DOHH2 (cell line): ENCODE results near the gene AKAP17A.
"Not testable (repeated sequence)": the region's sequence is repeated elsewhere in the genome, so short reads cannot be mapped to it uniquely, and the experiment has no call there.

ENCODE experiments used
- H3F3A ChIP-seq: fragments of 200-600 bp; sonication (generic), shearing (Covaris generic); 2 replicates; pipeline ENCODE4 v1.6.0; 2016; ENCODE audit warnings: antibody characterized with exemption, mild to moderate bottlenecking; ENCODE audit not compliant: control insufficient read depth, insufficient read depth
- H3K27ac ChIP-seq: fragments of 200-600 bp; sonication (generic); 2 replicates; pipeline ENCODE4 v1.5.1; 2014; ENCODE audit warnings: low read depth, mild to moderate bottlenecking, low read length, moderate library complexity
- H3K27me3 ChIP-seq: fragments of 200-600 bp; sonication (generic); 2 replicates; pipeline ENCODE4 v1.6.1; 2014; ENCODE audit warnings: mild to moderate bottlenecking, low read length, mixed read lengths; ENCODE audit not compliant: control insufficient read depth
- H3K36me3 ChIP-seq: fragments of 200-600 bp; sonication (generic); 2 replicates; pipeline ENCODE4 v1.6.1; 2014; ENCODE audit warnings: mild to moderate bottlenecking, low read length, moderate library complexity, mixed read lengths; ENCODE audit not compliant: control insufficient read depth
- H3K4me1 ChIP-seq: fragments of 200-600 bp; sonication (generic); 2 replicates; pipeline ENCODE4 v1.6.1; 2014; ENCODE audit warnings: mild to moderate bottlenecking, low read length, mixed read lengths; ENCODE audit not compliant: control insufficient read depth
- H3K4me2 ChIP-seq: fragments of 200-600 bp; sonication (generic); 2 replicates; pipeline ENCODE4 v1.6.0; 2014; ENCODE audit warnings: mild to moderate bottlenecking, low read length, moderate library complexity
- H3K4me3 ChIP-seq: fragments of 200-600 bp; sonication (generic); 2 replicates; pipeline ENCODE4 v1.5.1; 2014; ENCODE audit warnings: mild to moderate bottlenecking, low read length, mixed read lengths
- H3K79me2 ChIP-seq: fragments of 200-600 bp; sonication (generic); 2 replicates; pipeline ENCODE4 v1.6.1; 2014; ENCODE audit warnings: mild to moderate bottlenecking, low read length, mixed read lengths; ENCODE audit not compliant: control insufficient read depth
- H3K9me2 ChIP-seq: fragments of 200-600 bp; sonication (generic); replicated peaks from 2 replicates; pipeline ENCODE4 v1.6.1; 2014; ENCODE audit warnings: mild to moderate bottlenecking, low read length, mixed read lengths; ENCODE audit not compliant: control insufficient read depth
- H3K9me3 ChIP-seq: fragments of 200-600 bp; sonication (generic); 2 replicates; pipeline ENCODE4 v1.6.1; 2014; ENCODE audit warnings: antibody characterized with exemption, low read length, mixed read lengths; ENCODE audit not compliant: control insufficient read depth, insufficient read depth
- H4K20me1 ChIP-seq: fragments of 200-600 bp; sonication (generic); 2 replicates; pipeline ENCODE4 v1.6.0; 2014; ENCODE audit warnings: low read depth, mild to moderate bottlenecking, antibody characterized with exemption, low read length, moderate library complexity; ENCODE audit not compliant: control insufficient read depth, insufficient read depth
- CTCF ChIP-seq: fragments of 200-600 bp; sonication (generic); IDR thresholded peaks from one replicate; pipeline ENCODE4 v1.5.1; 2014; ENCODE audit warnings: antibody characterized with exemption, mild to moderate bottlenecking, low read depth, low read length; ENCODE audit not compliant: poor library complexity, severe bottlenecking
- EZH2phosphoT487 ChIP-seq: fragments of 200-600 bp; sonication (generic); IDR thresholded peaks from 2 replicates; pipeline ENCODE4 v1.6.1; 2017; ENCODE audit warnings: borderline replicate concordance, mild to moderate bottlenecking, antibody characterized with exemption, low read length, moderate library complexity, mixed read lengths

AKAP17A gene

GRCh38 chrX:1564750-1565683, 26.4 kb upstream of the AKAP17A start:
- H4K20me1 ChIP-seq, result no peaks in the 10 kb centered on the region
- H3K79me2 ChIP-seq, result no peaks in the 10 kb centered on the region
- peaks cover 11% of the 10 kb centered on the region for H3K4me1 ChIP-seq
- no peaks in the 10 kb centered on the region for H3F3A ChIP-seq
- H3K9me3 ChIP-seq, result no peaks in the 10 kb centered on the region
- TF ChIP-seq EZH2phosphoT487 (no peak), CTCF (no peak)
- H3K27ac ChIP-seq, result no peak overlapping the region
- H3K27me3 ChIP-seq, result 0 out of 2 replicates have a peak, but pooled peaks cover 6% of the 10 kb centered on the region
- H3K4me3 ChIP-seq, result no peak overlapping the region
- H3K9me2 ChIP-seq, result no peaks in the 10 kb centered on the region
- H3K36me3 ChIP-seq, result no peaks in the 10 kb centered on the region
- H3K4me2 ChIP-seq, result peak overlapping the region; percentile 12; the same call in 1 of the 2 replicates

DNA sequence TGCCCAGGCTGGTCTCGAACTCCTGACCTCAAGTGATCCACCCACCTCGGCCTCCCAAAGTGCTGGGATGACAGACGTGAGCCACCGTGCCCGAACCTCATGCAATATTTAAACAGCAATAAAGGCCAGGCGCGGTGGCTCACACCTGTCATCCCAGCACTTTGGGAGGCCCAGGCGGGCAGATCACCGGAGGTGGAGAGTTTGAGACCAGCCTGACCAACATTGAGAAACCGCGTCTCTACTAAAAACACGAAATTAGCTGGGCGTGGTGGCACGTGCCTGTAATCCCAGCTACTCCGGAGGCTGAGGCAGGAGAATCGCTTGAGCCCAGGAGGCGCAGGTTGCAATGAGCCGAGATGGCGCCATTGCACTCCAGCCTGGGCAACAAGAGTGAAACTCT, 17.2 kb upstream of the AKAP17A start:
- not testable (repeated sequence) for H3K27me3 ChIP-seq, H4K20me1 ChIP-seq, H3K4me2 ChIP-seq, H3K9me2 ChIP-seq, H3K4me3 ChIP-seq, H3K27ac ChIP-seq, H3K36me3 ChIP-seq, H3F3A ChIP-seq, H3K79me2 ChIP-seq, H3K9me3 ChIP-seq
- peaks cover 11% of the 10 kb centered on the region for H3K4me1 ChIP-seq

DNA sequence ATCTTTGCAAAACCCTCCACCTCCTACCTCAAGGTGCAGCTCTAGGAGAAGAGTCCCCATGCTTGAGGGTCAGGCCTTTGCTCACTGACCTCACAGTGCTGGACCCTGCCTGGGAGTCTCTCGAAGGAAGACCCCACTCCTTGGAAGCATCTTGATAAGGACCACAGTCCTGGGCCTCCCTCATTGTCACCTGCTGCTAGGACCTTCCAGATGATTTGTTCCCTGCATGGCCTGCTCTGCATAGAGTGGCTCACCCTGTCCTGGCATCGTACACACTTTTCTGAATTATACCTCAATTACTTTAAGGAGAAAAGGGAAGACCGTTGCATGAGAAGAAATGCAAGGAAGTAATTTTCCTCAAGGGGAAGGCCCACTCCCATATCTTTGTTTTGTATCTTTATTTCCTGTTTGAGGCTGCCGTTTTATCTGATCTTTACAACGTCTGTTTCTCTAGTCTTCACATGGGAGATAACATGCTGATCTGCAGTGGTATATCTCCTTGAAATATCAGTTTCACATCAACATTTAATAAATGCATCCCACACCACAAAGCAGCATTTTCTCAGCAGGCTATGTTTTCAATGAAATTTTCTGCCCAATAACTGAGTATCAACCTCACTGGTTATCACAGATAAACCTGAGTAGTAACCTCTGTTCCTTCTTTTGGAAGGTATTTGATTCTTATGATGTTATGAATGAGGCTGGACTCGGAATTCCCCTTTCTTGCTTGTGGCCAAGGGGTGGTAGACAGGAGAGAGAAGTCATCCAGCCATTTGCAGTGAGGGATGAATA, 15.0 kb upstream of the AKAP17A start:
- Histone ChIP-seq H3K9me3 (no peaks in the 10 kb centered on the region), H3K4me1 (peaks cover 17% of the 10 kb centered on the region), H3K9me2 (no peaks in the 10 kb centered on the region), H3K4me2 (peak overlapping the region; percentile 25; the same call in 1 of the 2 replicates), H3K79me2 (no peaks in the 10 kb centered on the region), H3K4me3 (no peak overlapping the region), H4K20me1 (no peaks in the 10 kb centered on the region), H3K27ac (no peak overlapping the region; the same call in 1 of the 2 replicates), H3K27me3 (no peaks in the 10 kb centered on the region), H3F3A (peaks cover 10% of the 10 kb centered on the region), H3K36me3 (no peaks in the 10 kb centered on the region)
- TF ChIP-seq EZH2phosphoT487 (no peak), CTCF (no peak)
